ENCODE data around the gene TCAP. TPM values are rescaled to one million over a fixed set of nuclear protein-coding genes. Genes with fewer than 3 reads are reported as not detected.

The TCAP gene
- polyA plus RNA-seq, 1 experiment = 0.12 TPM

- Histone ChIP-seq H3K4me3 (ENCODE audit: low read depth, low read length) (no peak overlapping the region), H3K27me3 (ENCODE audit: control insufficient read depth, insufficient read depth, low read length) (no peaks in the 10 kb centered on the region), H3K9me3 (ENCODE audit: control insufficient read depth, insufficient read depth, low read length) (no peaks in the 10 kb centered on the region; the same call in 1 of the 2 replicates), H3K27ac (ENCODE audit: low read depth, low read length) (no peak overlapping the region)
- POLR2A ChIA-PET = no interaction called here
- DNase-seq (ENCODE audit: low read depth, low spot score) = no peak
- no peak for TF ChIP-seq CTCF (IDR thresholded peaks at IDR 0.05; ENCODE audit: low read depth, low read length)
- CTCF ChIA-PET = interaction anchor here (0.9 kb wide), 1 partner anchor 38 kb away, joined by 5 read pairs; no protein-coding TSS in a partner anchor
Measured at GRCh38 chr17:39659279-39660010, 5.7 kb upstream of the TCAP start.

- no peak overlapping the region for H3K27ac ChIP-seq (ENCODE audit: low read depth, low read length)
- DNase-seq (ENCODE audit: low read depth, low spot score) = no peak
- H3K9me3 ChIP-seq (ENCODE audit: control insufficient read depth, insufficient read depth, low read length) = no peaks in the 10 kb centered on the region; the same call in 1 of the 2 replicates
- POLR2A ChIA-PET = no interaction called here
- no peaks in the 10 kb centered on the region for H3K27me3 ChIP-seq (ENCODE audit: control insufficient read depth, insufficient read depth, low read length)
- CTCF ChIA-PET = interaction anchor here (0.9 kb wide), 1 partner anchor 38 kb away, joined by 5 read pairs; no protein-coding TSS in a partner anchor
- no peak overlapping the region for H3K4me3 ChIP-seq (ENCODE audit: low read depth, low read length)
- TF ChIP-seq CTCF (IDR thresholded peaks at IDR 0.05; ENCODE audit: low read depth, low read length) = no peak
Measured at GRCh38 chr17:39660011-39660360, 5.2 kb upstream of the TCAP start.

- no peak overlapping the region for H3K4me3 ChIP-seq (ENCODE audit: low read depth, low read length)
- no peak overlapping the region for H3K27ac ChIP-seq (ENCODE audit: low read depth, low read length)
- DNase-seq (ENCODE audit: low read depth, low spot score) = no peak
- peaks cover 2% of the 10 kb centered on the region for H3K27me3 ChIP-seq (ENCODE audit: control insufficient read depth, insufficient read depth, low read length)
- ChIA-PET CTCF (interaction anchor here (0.9 kb wide), 1 partner anchor 39 kb away, joined by 5 read pairs; no protein-coding TSS in a partner anchor), POLR2A (interaction anchor here (0.6 kb wide), 1 partner anchor 11 kb away, joined by 4 read pairs; no protein-coding TSS in a partner anchor)
- H3K9me3 ChIP-seq (ENCODE audit: control insufficient read depth, insufficient read depth, low read length) = no peaks in the 10 kb centered on the region; the same call in 1 of the 2 replicates
- TF ChIP-seq CTCF (IDR thresholded peaks at IDR 0.05; ENCODE audit: low read depth, low read length) = no peak
Measured at GRCh38 chr17:39660397-39661385, 4.5 kb upstream of the TCAP start.

GRCh38 chr17:39661744-39662541, 3.2 kb upstream of the TCAP start:
- no peak for DNase-seq (ENCODE audit: low read depth, low spot score)
- TF ChIP-seq CTCF (IDR thresholded peaks at IDR 0.05; ENCODE audit: low read depth, low read length) = no peak
- H3K9me3 ChIP-seq (ENCODE audit: control insufficient read depth, insufficient read depth, low read length) = no peaks in the 10 kb centered on the region; the same call in 1 of the 2 replicates
- H3K27ac ChIP-seq (ENCODE audit: low read depth, low read length) = no peak overlapping the region
- POLR2A ChIA-PET = interaction anchor here (0.6 kb wide), 1 partner anchor 12 kb away, joined by 4 read pairs; no protein-coding TSS in a partner anchor
- peaks cover 9% of the 10 kb centered on the region for H3K27me3 ChIP-seq (ENCODE audit: control insufficient read depth, insufficient read depth, low read length)
- CTCF ChIA-PET = no interaction called here
- no peak overlapping the region for H3K4me3 ChIP-seq (ENCODE audit: low read depth, low read length)
